ENCODE measurements around the gene NINJ2.

The NINJ2 gene

GRCh38 chr12:601976-602699 lies 61.1 kb downstream of the NINJ2 start:
- Histone ChIP-seq H3K9me3 (no peaks in the 10 kb centered on the region), H3K4me3 (ENCODE audit: low read depth in 1 of 2, low read length in 1 of 2) (no peak overlapping the region), H3K27me3 (no peaks in the 10 kb centered on the region), H3K27ac (peak overlapping the region; percentile 12), H3K4me1 (ENCODE audit: control insufficient read depth in 1 of 2, insufficient read depth in 1 of 2, low read depth in 1 of 2, low read length in 1 of 2) (peaks cover 16 to 22% of the 10 kb centered on the region in 2 experiments), H3K36me3 (no peaks in the 10 kb centered on the region)
- TF ChIP-seq CTCF (IDR thresholded peaks at IDR 0.05): no peak

- no peak for TF ChIP-seq CTCF (IDR thresholded peaks at IDR 0.05)
- Histone ChIP-seq H3K36me3 (no peaks in the 10 kb centered on the region), H3K27me3 (no peaks in the 10 kb centered on the region), H3K4me1 (ENCODE audit: control insufficient read depth in 1 of 2, insufficient read depth in 1 of 2, low read depth in 1 of 2, low read length in 1 of 2) (peaks cover 7 to 20% of the 10 kb centered on the region in 2 experiments), H3K9me3 (no peaks in the 10 kb centered on the region), H3K4me3 (ENCODE audit: low read depth in 1 of 2, low read length in 1 of 2) (no peak overlapping the region), H3K27ac (no peak overlapping the region)
Observed at GRCh38 chr12:599756-600155, 63.5 kb downstream of the NINJ2 start.

- H3K36me3 ChIP-seq: no peaks in the 10 kb centered on the region
- no peak for TF ChIP-seq CTCF (IDR thresholded peaks at IDR 0.05)
- H3K27ac ChIP-seq: peak overlapping the region; percentile 21
Observed at GRCh38 chr12:597926-598568, 65.2 kb downstream of the NINJ2 start.

GRCh38 chr12:593396-594270 lies 69.6 kb downstream of the NINJ2 start:
- no peak for TF ChIP-seq CTCF (IDR thresholded peaks at IDR 0.05)
- Histone ChIP-seq H3K36me3 (no peaks in the 10 kb centered on the region), H3K9me3 (no peaks in the 10 kb centered on the region), H3K27ac (peak overlapping the region; percentile 79), H3K4me1 (ENCODE audit: control insufficient read depth in 1 of 2, insufficient read depth in 1 of 2, low read depth in 1 of 2, low read length in 1 of 2) (peaks cover 36 to 45% of the 10 kb centered on the region in 2 experiments), H3K27me3 (no peaks in the 10 kb centered on the region), H3K4me3 (ENCODE audit: low read depth in 1 of 2, low read length in 1 of 2) (peak overlapping the region in 1 of 2 experiments; percentile 9)

More at GRCh38 chr12:597926-598568, 65.2 kb downstream of the NINJ2 start:
- Histone ChIP-seq H3K4me3 (ENCODE audit: low read depth in 1 of 2, low read length in 1 of 2) (no peak overlapping the region), H3K27me3 (no peaks in the 10 kb centered on the region), H3K4me1 (ENCODE audit: control insufficient read depth in 1 of 2, insufficient read depth in 1 of 2, low read depth in 1 of 2, low read length in 1 of 2) (peaks cover 25 to 37% of the 10 kb centered on the region in 2 experiments), H3K9me3 (no peaks in the 10 kb centered on the region)

- no peak for TF ChIP-seq CTCF (IDR thresholded peaks at IDR 0.05)
- Histone ChIP-seq H3K27ac (peak overlapping the region; percentile 66), H3K36me3 (no peaks in the 10 kb centered on the region), H3K27me3 (no peaks in the 10 kb centered on the region), H3K9me3 (no peaks in the 10 kb centered on the region), H3K4me3 (ENCODE audit: low read depth in 1 of 2, low read length in 1 of 2) (no peak overlapping the region), H3K4me1 (ENCODE audit: control insufficient read depth in 1 of 2, insufficient read depth in 1 of 2, low read depth in 1 of 2, low read length in 1 of 2) (peaks cover 31 to 38% of the 10 kb centered on the region in 2 experiments)
Observed at GRCh38 chr12:592024-592505, 71.2 kb downstream of the NINJ2 start.
